ENCODE data around the gene HILPDA.

The HILPDA gene

DNA sequence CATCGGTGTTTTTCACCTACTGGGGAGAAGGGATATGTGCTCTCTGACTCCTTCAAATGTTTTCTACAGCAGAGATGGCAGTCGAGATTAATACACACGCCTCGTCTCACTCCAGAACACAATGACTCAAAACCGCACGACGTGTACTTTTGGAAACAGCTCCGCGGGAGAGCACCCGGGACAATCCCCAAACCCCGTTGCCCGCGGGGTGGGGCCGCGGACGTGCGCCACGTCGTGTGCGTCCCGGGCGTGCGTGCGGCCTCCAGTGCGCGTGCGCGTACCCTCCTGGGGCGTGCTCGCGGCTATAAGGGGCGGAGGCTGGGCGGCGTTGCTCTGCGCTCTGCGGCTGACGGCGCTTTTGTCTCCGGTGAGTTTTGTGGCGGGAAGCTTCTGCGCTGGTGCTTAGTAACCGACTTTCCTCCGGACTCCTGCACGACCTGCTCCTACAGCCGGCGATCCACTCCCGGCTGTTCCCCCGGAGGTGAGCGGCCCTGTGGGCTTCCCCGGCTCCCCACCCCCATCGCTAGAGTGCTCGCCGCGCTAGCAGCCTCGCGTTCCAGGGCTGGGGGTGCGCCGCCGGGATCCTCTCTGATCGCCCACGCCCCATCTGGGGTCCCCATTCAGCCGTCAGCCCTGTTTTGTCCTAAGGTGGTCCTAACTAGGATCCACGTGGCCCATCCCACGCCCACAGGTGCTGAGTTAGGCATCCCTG, at the start of gene HILPDA:
Gene HILPDA, plus strand, starts transcription at position 336 of the 712 bp plus-strand sequence. CDS start 1,391 bp downstream, outside the sequence.
- peak within 1 kb of the TSS; percentile 73 for H3K4me3 ChIP-seq (ENCODE audit: low read depth, low read length)
- TF ChIP-seq, protein P1, sequence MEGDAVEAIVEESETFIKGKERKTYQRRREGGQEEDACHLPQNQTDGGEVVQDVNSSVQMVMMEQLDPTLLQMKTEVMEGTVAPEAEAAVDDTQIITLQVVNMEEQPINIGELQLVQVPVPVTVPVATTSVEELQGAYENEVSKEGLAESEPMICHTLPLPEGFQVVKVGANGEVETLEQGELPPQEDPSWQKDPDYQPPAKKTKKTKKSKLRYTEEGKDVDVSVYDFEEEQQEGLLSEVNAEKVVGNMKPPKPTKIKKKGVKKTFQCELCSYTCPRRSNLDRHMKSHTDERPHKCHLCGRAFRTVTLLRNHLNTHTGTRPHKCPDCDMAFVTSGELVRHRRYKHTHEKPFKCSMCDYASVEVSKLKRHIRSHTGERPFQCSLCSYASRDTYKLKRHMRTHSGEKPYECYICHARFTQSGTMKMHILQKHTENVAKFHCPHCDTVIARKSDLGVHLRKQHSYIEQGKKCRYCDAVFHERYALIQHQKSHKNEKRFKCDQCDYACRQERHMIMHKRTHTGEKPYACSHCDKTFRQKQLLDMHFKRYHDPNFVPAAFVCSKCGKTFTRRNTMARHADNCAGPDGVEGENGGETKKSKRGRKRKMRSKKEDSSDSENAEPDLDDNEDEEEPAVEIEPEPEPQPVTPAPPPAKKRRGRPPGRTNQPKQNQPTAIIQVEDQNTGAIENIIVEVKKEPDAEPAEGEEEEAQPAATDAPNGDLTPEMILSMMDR (IDR thresholded peaks at IDR 0.05; ENCODE audit: low read depth, low read length, missing control alignments): no peak
- DNase-seq (ENCODE audit: low read depth): peak; percentile 81

DNA sequence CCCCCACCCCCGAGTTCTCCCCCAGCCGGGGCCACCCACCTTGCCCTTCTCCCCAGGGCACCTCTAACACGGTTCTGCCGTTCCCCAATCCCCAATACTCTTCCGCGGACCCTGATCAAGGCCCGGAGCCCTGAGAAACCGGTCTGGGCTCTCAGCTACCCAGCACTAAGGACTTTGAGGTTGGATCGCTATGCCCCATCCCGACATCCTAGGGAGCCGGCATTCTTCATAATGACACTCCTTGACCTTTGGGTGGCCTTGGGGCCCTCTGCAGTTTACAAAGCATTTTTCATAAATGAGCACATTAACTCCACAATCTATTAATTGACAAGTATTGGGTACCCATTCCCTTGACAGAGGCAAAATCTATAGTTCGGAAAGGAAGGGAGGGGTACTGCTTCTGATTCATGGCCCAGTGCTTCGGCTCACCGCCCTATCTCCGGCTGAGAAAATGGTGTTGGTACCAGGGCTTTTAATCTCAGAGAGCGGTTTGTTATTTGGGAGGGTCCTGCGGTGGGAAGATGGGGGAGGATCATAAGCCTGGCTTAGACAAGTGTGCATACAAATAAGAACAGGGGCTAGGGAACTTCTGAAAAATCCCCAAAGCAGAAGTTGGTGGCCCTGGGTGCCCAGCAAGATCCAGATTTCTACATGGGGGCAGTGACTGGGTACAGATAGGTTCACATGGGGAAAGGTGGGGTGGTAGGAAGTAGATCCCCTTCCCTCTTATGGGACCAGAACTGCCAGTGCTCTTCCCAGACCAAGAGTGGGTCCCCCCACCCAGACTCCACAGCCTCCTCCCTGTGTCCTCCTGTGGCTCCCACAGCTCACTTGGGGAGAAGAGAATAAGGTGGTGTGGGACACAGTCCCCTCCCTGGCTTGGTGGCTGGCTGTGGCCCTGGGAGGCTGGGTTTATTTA, 49.1 kb upstream of the HILPDA start:
- TF ChIP-seq, protein P1 (IDR thresholded peaks at IDR 0.05; ENCODE audit: low read depth, low read length, missing control alignments): no peak
- DNase-seq (ENCODE audit: low read depth): no peak
- no peak overlapping the region for H3K4me3 ChIP-seq (ENCODE audit: low read depth, low read length)

DNA sequence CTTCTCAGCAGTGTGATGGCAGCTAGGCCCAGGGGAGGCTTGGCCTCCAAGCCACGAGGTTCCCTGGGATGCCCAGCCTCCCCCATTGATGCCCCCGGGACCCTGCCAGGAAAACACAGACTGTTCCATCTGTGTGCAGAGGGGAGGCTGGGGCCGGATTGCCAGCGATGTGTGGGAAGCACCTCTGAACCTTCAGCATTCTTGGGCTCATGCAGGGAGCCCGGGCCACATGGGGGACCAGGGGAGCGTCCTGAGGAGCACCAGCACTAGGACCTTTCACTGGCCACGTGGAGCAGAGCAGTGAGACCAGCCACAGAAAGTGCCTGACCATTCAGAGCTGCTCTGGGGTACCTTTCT, 48.5 kb upstream of the HILPDA start:
- DNase-seq (ENCODE audit: low read depth): no peak
- no peak overlapping the region for H3K4me3 ChIP-seq (ENCODE audit: low read depth, low read length)
- TF ChIP-seq, protein P1 (IDR thresholded peaks at IDR 0.05; ENCODE audit: low read depth, low read length, missing control alignments): no peak

DNA sequence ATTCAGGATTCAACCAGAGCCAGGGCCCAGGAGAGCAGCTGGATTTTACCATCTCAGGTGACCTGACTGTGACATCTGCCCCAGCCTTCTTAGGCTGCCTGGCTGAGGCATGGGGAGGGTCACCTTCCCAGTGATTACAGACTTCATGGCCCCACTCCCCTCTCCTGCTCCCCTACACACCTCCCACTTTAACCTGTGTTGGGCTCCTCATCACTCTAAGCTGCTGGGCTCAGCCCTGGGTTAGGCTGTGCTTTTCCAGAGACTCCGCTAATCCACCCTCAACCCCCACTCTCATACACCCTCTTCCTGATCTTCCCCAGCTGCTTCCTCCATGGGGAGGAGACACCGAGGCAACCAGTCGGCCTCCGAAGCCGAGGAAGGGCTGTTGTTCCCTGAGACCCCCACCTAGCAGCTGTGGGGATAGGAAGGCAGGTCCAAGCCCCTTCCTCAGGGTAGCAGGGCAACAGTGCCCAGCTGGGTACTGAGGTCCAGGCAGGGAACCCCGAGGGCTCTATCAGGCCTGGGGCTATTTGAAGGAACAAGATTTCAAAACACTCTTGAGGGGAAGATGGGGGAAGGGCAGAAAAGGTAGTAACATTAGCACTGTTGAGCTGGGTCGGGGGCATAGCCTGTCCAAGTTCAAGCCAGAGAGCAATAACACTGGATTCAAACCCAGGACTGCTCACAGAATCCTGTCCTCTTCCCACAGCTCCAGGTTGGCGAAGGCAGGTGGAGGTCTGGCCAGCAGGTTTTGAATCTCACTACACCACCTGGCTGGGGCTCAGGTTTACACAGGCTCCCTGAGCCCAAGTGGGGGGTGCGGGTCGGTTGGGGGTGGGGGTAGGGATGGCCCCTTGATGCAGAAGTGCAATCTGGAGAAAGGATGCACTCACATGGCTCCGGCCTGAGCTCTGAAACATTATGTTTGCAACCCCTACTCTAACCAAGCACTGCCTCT, 47.6 kb upstream of the HILPDA start:
- H3K4me3 ChIP-seq (ENCODE audit: low read depth, low read length): no peak overlapping the region

GRCh38 chr7:128408709-128409595, 46.7 kb upstream of the HILPDA start:
- TF ChIP-seq, protein P1 (IDR thresholded peaks at IDR 0.05; ENCODE audit: low read depth, low read length, missing control alignments): no peak
- DNase-seq (ENCODE audit: low read depth): no peak
- H3K4me3 ChIP-seq (ENCODE audit: low read depth, low read length): peak overlapping the region; percentile 61

More for the DNA sequence above, 47.6 kb upstream of the HILPDA start:
- TF ChIP-seq, protein P1 (IDR thresholded peaks at IDR 0.05; ENCODE audit: low read depth, low read length, missing control alignments): no peak
- no peak for DNase-seq (ENCODE audit: low read depth)
